ENCODE data around the gene BMAL2. TPM values are rescaled to one million over a fixed set of nuclear protein-coding genes. Genes with fewer than 3 reads are reported as not detected.

BMAL2 gene
- total and polyA plus RNA-seq, 5 donors, result 0.36 to 2.9 (median 1.9) TPM

DNA sequence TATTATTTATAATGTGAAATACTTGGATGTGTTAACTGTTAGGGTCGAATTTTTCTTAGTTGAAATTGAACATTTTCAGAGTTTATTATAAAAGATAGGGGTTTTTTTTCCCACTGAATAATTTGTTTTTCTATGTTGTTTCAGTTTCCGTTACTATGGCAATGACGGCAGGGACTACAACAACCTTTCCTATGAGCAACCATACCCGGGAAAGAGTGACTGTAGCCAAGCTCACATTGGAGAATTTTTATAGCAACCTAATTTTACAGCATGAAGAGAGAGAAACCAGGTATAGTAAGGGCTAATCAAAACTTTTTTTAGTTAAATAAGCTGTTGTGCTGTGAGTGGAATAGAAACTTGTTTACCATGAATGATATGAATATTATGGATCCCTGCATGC, 35.1 kb upstream of the BMAL2 start:
- WGBS, result 56% methylated on average over 4 of the region's 4 CpGs
- H3K4me1 ChIP-seq (ENCODE audit: control insufficient read depth, insufficient read depth, low read length), result peaks cover 8% of the 10 kb centered on the region
- H3K9me3 ChIP-seq (ENCODE audit: control insufficient read depth, low read length), result no peaks in the 10 kb centered on the region
- no peak overlapping the region for H3K4me3 ChIP-seq (ENCODE audit: low read length)
- DNase-seq (no peak), ATAC-seq (peak in 1 of 2 donors; percentile 58)
- intact Hi-C loops (cut with DNase I), result loop anchor here in 3 of 4 donors (5.0 to 10.0 kb wide), 3 partner anchors 50 to 153 kb away; partner anchors contain the start of gene STK38L (in 1 of the 3)
- H3K27ac ChIP-seq (ENCODE audit: low read length), result no peak overlapping the region
- no peaks in the 10 kb centered on the region for H3K27me3 ChIP-seq (ENCODE audit: control insufficient read depth, insufficient read depth)

DNA sequence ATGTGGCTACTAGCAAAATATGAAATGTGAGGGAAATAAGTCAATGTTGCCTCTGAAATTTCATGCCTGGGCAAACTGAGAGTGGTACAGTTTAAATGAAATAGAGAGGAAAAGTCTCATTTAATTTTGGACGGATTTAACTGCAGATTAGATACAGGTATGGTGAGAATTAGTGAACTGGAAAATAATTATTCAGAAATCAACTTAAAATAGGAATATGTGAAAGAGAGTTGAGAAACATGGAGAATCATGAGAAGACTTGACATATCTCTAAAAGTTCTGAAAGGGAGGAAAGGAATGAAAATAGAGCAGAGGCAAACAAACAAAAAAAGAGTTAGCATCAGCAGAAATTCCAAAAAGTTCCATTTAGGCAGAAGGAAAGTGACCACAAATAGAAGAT, 33.5 kb upstream of the BMAL2 start:
- 97% methylated on average over 1 of the region's 1 CpG for WGBS

DNA sequence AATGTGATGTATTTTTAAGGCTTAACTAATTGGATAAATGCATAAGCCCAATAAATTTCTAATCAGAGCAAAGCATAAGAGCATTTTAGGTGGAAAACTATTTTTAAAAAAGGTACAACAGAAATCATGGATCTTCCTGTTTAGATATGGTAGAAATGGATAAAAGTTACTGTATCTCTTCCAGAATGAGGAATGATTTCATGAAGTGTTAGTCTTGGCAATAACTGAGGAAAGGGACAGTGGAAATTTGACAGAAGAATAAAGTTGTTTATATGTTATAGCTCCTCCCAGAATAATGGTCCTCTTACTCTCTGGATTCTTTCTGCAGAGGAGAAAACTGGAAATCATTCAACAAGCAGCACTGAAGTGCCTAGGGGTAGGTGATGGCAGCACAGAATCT, 32.4 kb upstream of the BMAL2 start:
- Histone ChIP-seq H3K4me1 (ENCODE audit: control insufficient read depth, insufficient read depth, low read length) (peaks cover 10% of the 10 kb centered on the region), H3K27ac (ENCODE audit: low read length) (no peak overlapping the region), H3K9me3 (ENCODE audit: control insufficient read depth, low read length) (no peaks in the 10 kb centered on the region), H3K4me3 (ENCODE audit: low read length) (no peak overlapping the region), H3K27me3 (ENCODE audit: control insufficient read depth, insufficient read depth) (no peaks in the 10 kb centered on the region)
- DNase-seq, result no peak
- intact Hi-C loops (cut with DNase I), result loop anchor here in 2 of 4 donors (10.0 kb wide), 1 partner anchor 285 kb away; the partner anchor contains the start of gene TM7SF3 (in 2 of the 2)
- no peak for ATAC-seq

More for the DNA sequence above, 33.5 kb upstream of the BMAL2 start:
- DNase-seq (no peak), ATAC-seq (no peak)
- intact Hi-C loops (cut with DNase I), result loop anchor here in 3 of 4 donors (5.0 to 10.0 kb wide), 3 partner anchors 52 to 154 kb away; partner anchors contain the start of gene STK38L (in 1 of the 3)
- Histone ChIP-seq H3K9me3 (ENCODE audit: control insufficient read depth, low read length) (no peaks in the 10 kb centered on the region), H3K4me3 (ENCODE audit: low read length) (no peak overlapping the region), H3K4me1 (ENCODE audit: control insufficient read depth, insufficient read depth, low read length) (peaks cover 10% of the 10 kb centered on the region), H3K27ac (ENCODE audit: low read length) (no peak overlapping the region), H3K27me3 (ENCODE audit: control insufficient read depth, insufficient read depth) (no peaks in the 10 kb centered on the region)

DNA sequence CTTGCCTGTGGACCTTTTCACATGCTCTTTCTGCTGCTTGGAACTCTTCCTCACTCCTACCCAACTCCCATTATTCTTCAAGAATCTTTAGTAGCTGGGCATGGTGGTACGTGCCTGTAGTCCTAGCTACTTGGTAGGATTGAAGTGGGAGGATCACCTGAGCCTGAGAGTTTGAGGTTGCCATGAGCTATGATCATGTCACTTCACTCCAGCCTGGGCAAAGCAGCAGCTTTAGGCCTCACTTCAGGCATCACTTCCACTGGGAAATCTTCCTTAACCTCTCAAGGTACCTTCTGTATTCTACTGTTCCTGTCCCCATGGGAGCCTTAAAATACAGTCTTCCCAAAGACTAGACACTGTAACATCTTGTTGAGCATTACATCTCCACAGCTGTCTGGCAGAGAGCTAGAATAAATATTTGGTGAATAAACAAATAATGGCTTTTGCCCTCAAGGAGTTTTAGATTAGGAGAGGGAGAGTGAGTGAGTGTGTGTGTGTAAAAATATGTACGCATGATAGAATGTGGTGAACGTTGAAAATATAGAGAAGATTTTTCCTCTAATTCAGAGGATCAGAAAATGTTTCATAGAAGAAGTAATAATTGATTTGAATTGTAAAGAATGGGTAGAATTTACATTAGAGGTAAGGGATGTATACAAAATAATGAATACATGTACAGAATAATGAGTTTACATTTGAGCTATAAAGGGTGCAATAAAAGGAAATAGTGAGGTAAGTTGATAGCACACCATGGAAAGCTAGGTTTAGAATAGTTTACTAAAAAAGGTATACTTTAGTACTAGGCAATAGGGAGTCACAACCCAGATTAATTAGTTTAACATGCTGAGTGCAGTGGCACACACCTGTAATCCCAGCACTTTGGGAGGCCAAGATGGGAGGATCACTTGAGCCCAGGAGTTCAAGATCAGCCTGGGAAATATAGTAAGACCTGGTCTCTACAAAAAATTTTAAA, 29.2 kb upstream of the BMAL2 start:
- Histone ChIP-seq H3K9me3 (ENCODE audit: control insufficient read depth, low read length) (no peaks in the 10 kb centered on the region), H3K4me1 (ENCODE audit: control insufficient read depth, insufficient read depth, low read length) (peaks cover 5% of the 10 kb centered on the region), H3K4me3 (ENCODE audit: low read length) (no peak overlapping the region), H3K27ac (ENCODE audit: low read length) (no peak overlapping the region), H3K27me3 (ENCODE audit: control insufficient read depth, insufficient read depth) (no peaks in the 10 kb centered on the region)
- peak in 1 of 2 donors; percentile 41 for ATAC-seq
- intact Hi-C loops (cut with DNase I), result loop anchor here in 2 of 4 donors (10.0 kb wide), 1 partner anchor 289 kb away; the partner anchor contains the start of gene TM7SF3 (in 2 of the 2)
- WGBS, result 79% methylated on average over 3 of the region's 3 CpGs
- no peak for DNase-seq

DNA sequence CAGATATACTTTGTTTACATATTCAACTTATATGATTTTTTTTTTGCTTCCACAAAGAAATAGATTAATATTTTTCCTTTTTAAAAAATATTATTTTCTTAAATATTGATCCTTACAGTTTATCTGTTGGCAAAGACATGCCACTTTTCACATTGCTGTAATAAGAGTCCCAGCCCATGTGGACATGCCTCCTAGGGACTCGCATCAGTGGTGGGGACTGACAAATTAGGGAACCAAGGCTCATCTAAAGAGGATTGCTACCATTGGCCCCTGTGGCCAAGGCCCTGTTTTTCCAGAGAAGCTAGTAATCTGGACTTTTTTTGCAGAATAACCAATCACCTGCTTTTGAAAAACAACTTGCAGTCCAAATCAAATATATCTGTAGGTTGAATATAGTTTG, 27.8 kb upstream of the BMAL2 start:
- H3K9me3 ChIP-seq (ENCODE audit: control insufficient read depth, low read length), result no peaks in the 10 kb centered on the region
- ATAC-seq (no peak), DNase-seq (no peak)
- no peak overlapping the region for H3K27ac ChIP-seq (ENCODE audit: low read length)
- no peaks in the 10 kb centered on the region for H3K27me3 ChIP-seq (ENCODE audit: control insufficient read depth, insufficient read depth)
- WGBS, result 59% methylated on average over 1 of the region's 1 CpG
- no peak overlapping the region for H3K4me3 ChIP-seq (ENCODE audit: low read length)
- H3K4me1 ChIP-seq (ENCODE audit: control insufficient read depth, insufficient read depth, low read length), result peaks cover 4% of the 10 kb centered on the region
- intact Hi-C loops (cut with DNase I), result loop anchor here in 3 of 4 donors (5.0 to 10.0 kb wide), 2 partner anchors 288 to 290 kb away; partner anchors contain the start of gene TM7SF3 (in 2 of the 3)

DNA sequence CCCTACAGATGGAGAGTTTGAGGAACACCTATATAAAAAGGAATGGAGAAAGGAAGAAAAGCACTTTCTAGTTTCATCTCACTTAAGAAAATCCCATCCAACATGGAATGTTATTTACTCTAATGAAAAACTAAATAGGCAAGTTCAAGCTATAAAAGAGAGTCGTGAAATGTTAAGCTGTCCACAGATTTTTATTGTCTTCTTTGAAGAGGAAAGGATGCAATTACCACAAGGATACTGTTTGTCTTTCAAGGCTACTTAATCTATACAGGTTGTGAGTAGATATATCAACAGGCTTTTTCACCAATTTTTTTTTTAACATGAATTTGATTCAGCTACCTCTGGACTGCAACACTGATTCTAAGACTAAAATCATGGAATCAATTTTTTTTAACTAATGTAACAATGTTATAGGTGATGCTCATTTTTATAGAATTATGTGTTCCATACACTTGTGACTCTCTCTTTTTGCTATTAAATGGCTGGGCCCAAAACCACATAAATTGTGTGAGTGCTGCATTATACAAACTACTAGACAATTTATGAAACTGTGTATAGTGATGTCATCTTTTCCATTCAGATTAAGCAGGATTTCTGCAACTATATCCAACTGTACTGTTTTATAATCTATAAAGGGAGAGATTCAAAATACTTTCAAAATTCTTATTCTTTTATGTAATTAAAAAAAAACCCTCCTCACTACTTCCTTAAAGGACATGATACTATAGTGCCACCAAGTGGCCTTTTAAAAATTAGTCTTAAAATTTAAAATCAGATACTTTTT, 26.8 kb upstream of the BMAL2 start:
- intact Hi-C loops (cut with DNase I), result loop anchor here in 3 of 4 donors (5.0 to 10.0 kb wide), 2 partner anchors 289 to 291 kb away; partner anchors contain the start of gene TM7SF3 (in 2 of the 3)
- peak in 1 of 2 donors; percentile 20 for ATAC-seq
- H3K27ac ChIP-seq (ENCODE audit: low read length), result no peak overlapping the region

DNA sequence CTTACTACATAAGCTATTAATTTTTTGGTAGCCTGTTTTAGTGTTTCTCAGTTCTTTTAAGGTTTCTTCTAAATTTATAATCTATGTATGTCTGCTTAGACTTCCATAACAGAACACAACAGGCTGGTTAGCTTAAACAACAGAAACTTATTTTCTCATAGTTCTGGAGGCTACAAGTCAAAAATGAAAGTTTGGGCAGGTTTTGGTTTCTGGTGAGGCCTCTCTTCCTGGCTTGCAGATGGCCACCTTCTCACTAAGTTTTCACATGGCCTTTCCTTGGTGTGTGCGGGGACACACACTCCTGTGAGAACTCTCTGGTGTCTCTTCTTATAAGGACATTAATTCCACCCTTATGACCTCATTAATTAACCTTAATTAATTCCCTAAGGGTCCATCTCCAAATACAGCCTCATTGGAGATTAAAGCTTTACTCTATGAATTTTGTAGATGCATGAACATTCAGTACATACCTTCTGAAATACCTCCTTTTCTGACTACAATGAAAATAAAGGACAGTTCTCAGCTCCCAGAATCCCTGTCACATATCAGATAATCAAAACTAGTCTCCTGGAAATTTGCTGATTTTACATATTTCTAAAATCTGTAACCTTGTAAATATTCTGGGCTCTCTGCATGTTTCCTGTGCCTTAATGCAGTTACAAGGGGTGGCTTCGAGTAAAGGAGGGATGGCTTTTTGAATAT, 23.2 kb upstream of the BMAL2 start:
- ATAC-seq (no peak), DNase-seq (no peak)
- H3K4me3 ChIP-seq (ENCODE audit: low read length), result no peak overlapping the region
- no peaks in the 10 kb centered on the region for H3K27me3 ChIP-seq (ENCODE audit: control insufficient read depth, insufficient read depth)
- 97% methylated on average over 2 of the region's 2 CpGs for WGBS
- no peak overlapping the region for H3K27ac ChIP-seq (ENCODE audit: low read length)
- intact Hi-C loops (cut with DNase I), result loop anchor here in 3 of 4 donors (5.0 to 10.0 kb wide), 2 partner anchors 292 to 295 kb away; partner anchors contain the start of gene TM7SF3 (in 2 of the 3)
- H3K9me3 ChIP-seq (ENCODE audit: control insufficient read depth, low read length), result no peaks in the 10 kb centered on the region
- no peaks in the 10 kb centered on the region for H3K4me1 ChIP-seq (ENCODE audit: control insufficient read depth, insufficient read depth, low read length)

More for the DNA sequence above, 26.8 kb upstream of the BMAL2 start:
- Histone ChIP-seq H3K4me3 (ENCODE audit: low read length) (no peak overlapping the region), H3K27me3 (ENCODE audit: control insufficient read depth, insufficient read depth) (no peaks in the 10 kb centered on the region), H3K9me3 (ENCODE audit: control insufficient read depth, low read length) (no peaks in the 10 kb centered on the region), H3K4me1 (ENCODE audit: control insufficient read depth, insufficient read depth, low read length) (peaks cover 4% of the 10 kb centered on the region)
- no peak for DNase-seq
- WGBS, result 75% methylated on average over 1 of the region's 1 CpG

DNA sequence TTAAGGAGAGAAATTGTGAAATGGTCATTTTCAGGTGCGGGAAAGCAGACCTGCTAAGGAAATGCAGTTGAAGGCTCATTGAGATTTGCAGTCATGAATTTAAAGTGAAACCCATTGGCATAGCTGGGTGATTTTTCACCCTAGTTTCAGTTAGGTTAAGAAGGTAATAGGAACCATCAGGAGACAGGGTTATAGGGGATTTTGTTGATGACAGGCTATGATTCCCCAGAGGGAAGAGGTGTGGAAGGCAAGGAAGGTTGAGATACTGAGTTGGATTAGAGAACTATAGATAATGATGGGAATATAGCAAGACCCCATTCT, 22.7 kb upstream of the BMAL2 start:
- Histone ChIP-seq H3K4me1 (ENCODE audit: control insufficient read depth, insufficient read depth, low read length) (no peaks in the 10 kb centered on the region), H3K27me3 (ENCODE audit: control insufficient read depth, insufficient read depth) (no peaks in the 10 kb centered on the region), H3K9me3 (ENCODE audit: control insufficient read depth, low read length) (no peaks in the 10 kb centered on the region), H3K27ac (ENCODE audit: low read length) (no peak overlapping the region), H3K4me3 (ENCODE audit: low read length) (no peak overlapping the region)
- ATAC-seq (no peak), DNase-seq (no peak)
- WGBS, result 95% methylated on average over 1 of the region's 1 CpG
- intact Hi-C loops (cut with DNase I), result loop anchor here (5.0 to 10.0 kb wide), 3 partner anchors 275 to 295 kb away; partner anchors contain the start of gene TM7SF3 (in 2 of the 4)

DNA sequence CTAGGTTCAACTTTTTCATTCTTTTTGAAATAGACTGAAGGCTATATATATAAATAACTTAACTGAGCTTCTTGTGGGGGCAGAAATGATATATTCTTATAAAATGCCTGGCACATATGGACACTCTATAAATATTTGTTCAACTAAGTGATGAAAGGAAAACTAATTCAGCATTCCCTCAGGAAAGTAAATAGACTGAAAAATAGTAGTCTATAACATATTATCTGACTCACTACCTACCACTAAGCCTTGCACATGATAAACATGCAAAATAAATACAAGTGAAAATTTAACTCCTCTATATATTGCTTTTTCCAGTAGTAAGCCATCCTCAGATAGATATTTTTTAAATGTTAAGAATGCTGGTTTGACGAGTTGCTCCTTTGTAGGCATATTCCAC, 15.7 kb upstream of the BMAL2 start:
- Histone ChIP-seq H3K27me3 (ENCODE audit: control insufficient read depth, insufficient read depth) (no peaks in the 10 kb centered on the region), H3K4me1 (ENCODE audit: control insufficient read depth, insufficient read depth, low read length) (no peaks in the 10 kb centered on the region), H3K9me3 (ENCODE audit: control insufficient read depth, low read length) (no peaks in the 10 kb centered on the region), H3K4me3 (ENCODE audit: low read length) (no peak overlapping the region), H3K27ac (ENCODE audit: low read length) (no peak overlapping the region)
- DNase-seq (no peak), ATAC-seq (no peak)
- intact Hi-C loops (cut with DNase I), result loop anchor here in 1 of 4 donors (10.0 kb wide), 1 partner anchor 282 kb away; no protein-coding TSS in a partner anchor
- 91% methylated on average over 1 of the region's 1 CpG for WGBS

DNA sequence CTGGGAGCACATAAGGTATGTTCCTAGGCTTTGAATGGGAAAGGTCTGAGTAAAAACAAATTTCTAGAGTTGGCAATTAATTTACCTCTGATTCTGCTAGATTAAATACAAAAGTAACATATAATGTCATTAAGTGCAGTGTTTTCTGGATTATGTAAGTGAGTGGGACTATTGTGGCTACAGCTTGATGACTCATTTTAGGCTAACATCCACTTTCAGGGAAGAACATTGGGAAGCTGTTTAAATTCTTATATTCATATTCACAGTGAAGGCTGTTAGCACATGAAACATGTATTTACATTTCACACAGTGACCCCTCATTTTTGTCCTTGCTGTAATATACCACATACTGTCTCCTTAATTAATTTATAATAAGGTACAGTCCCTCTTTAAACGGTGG, 13.2 kb upstream of the BMAL2 start:
- no peaks in the 10 kb centered on the region for H3K4me1 ChIP-seq (ENCODE audit: control insufficient read depth, insufficient read depth, low read length)
- intact Hi-C loops (cut with DNase I), result loop anchor here in 1 of 4 donors (10.0 kb wide), 1 partner anchor 285 kb away; no protein-coding TSS in a partner anchor
- H3K27me3 ChIP-seq (ENCODE audit: control insufficient read depth, insufficient read depth), result no peaks in the 10 kb centered on the region
- H3K4me3 ChIP-seq (ENCODE audit: low read length), result no peak overlapping the region
- no peaks in the 10 kb centered on the region for H3K9me3 ChIP-seq (ENCODE audit: control insufficient read depth, low read length)
- 50% methylated on average over 1 of the region's 1 CpG for WGBS
- ATAC-seq (no peak), DNase-seq (no peak)
- H3K27ac ChIP-seq (ENCODE audit: low read length), result no peak overlapping the region
